Transverse colon (tissue), 3 donors: ENCODE results near the gene AKIRIN2.

Experiments used
- CTCF ChIP-seq, 5 experiments: fragments of 200-600 bp in 3 of 5; fragments of 450-650 bp in 2 of 5; sonication (generic) in 3 of 5; IDR thresholded peaks; 1 replicate in 2 of 5; 2 replicates in 3 of 5; pipeline ENCODE4 v1.5.1; 2016 to 2017; ENCODE audit warnings: antibody characterized with exemption in 5 of 5, inconsistent platforms in 3 of 5, mild to moderate bottlenecking in 2 of 5, moderate library complexity in 1 of 5
- EP300 ChIP-seq: sonication (generic); formaldehyde crosslinking; IDR thresholded peaks from one replicate; pipeline ENCODE4 v1.6.1; 2017; ENCODE audit warnings: antibody characterized with exemption, low read depth
- POLR2A ChIP-seq: fragments of 450-650 bp; IDR thresholded peaks from one replicate; pipeline ENCODE4 v1.6.1; 2016; ENCODE audit warnings: antibody characterized with exemption, mild to moderate bottlenecking, moderate library complexity

DNA sequence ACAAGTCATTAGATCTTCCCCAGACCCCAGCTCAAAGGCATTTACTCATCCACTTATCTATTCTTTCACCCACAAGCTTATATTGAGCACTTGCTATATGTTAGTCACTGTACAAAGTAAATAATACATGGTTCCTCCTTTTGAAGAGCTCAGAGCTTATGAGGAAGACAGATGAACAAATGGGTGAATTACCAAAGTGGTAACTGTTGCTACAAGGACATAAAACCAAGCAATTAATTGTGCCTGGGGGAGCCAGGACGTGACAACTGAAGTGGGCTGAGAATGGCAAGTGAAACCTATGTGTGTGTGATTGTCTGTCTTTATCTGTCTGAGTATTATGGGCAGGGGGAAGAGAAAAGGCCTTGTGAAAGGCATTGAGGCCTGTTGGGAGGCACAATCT lies 45.6 kb upstream of the AKIRIN2 start:
- no peak for TF ChIP-seq POLR2A
- TF ChIP-seq EP300 = no peak
- TF ChIP-seq CTCF (IDR thresholded peaks at IDR 0.05) = no peak
